ENCODE data around the gene ZC2HC1C. TPM values are rescaled to one million over a fixed set of nuclear protein-coding genes. Genes with fewer than 3 reads are reported as not detected.

ZC2HC1C gene
- total RNA-seq, 2 experiments from 2014 or later: 0.22 to 0.30 TPM

GRCh38 chr14:75032939-75033338 lies 36.5 kb upstream of the ZC2HC1C start:
- H3K27ac ChIP-seq (ENCODE audit: low read depth in 1 of 2, low read length in 2 of 2): no peak overlapping the region
- no peaks in the 10 kb centered on the region for H3K9me3 ChIP-seq (ENCODE audit: control insufficient read depth in 1 of 2, insufficient read depth in 1 of 2, low read length in 2 of 2)
- intact Hi-C loops (cut with DNase I, micrococcal nuclease): no loop called here
- peaks cover 76% of the 10 kb centered on the region for H3K36me3 Mint-ChIP-seq (ENCODE audit: low read depth)
- ChIA-PET POLR2A (no interaction called here), CTCF (no interaction called here)
- peaks cover 52% of the 10 kb centered on the region for H3K36me3 ChIP-seq (ENCODE audit: insufficient read depth, low read length)
- no peak for DNase-seq
- ATAC-seq (ENCODE audit: poor library complexity): no peak
- H3K27me3 Mint-ChIP-seq: no peaks in the 10 kb centered on the region
- H3K4me1 Mint-ChIP-seq (ENCODE audit: low read depth): no peaks in the 10 kb centered on the region
- TF ChIP-seq CTCF (IDR thresholded peaks at IDR 0.05): no peak
- no peaks in the 10 kb centered on the region for H3K27me3 ChIP-seq (ENCODE audit: control insufficient read depth in 1 of 2, insufficient read depth in 2 of 2, low read length in 2 of 2)
- no peaks in the 10 kb centered on the region for H3K4me1 ChIP-seq (ENCODE audit: insufficient read depth, low read length)
- H3K4me3 ChIP-seq (ENCODE audit: low read length): no peak overlapping the region
- H3K27ac Mint-ChIP-seq: no peak overlapping the region
- no peaks in the 10 kb centered on the region for H3K9me3 Mint-ChIP-seq
- no peak overlapping the region for H3K4me3 Mint-ChIP-seq

- POLR2A ChIA-PET: no interaction called here
- intact Hi-C loops (cut with DNase I, micrococcal nuclease): loop anchor here in 1 of 2 experiments (5.0 kb wide), 1 partner anchor 37 kb away; no protein-coding TSS in a partner anchor
- CTCF ChIA-PET: interaction anchor here (1.1 kb wide), 1 partner anchor 135 kb away, joined by 3 read pairs; no protein-coding TSS in a partner anchor
- H3K27me3 Mint-ChIP-seq: no peaks in the 10 kb centered on the region
- peaks cover 26% of the 10 kb centered on the region for H3K4me1 Mint-ChIP-seq (ENCODE audit: low read depth)
- no peak overlapping the region for H3K4me3 ChIP-seq (ENCODE audit: low read length)
- H3K4me1 ChIP-seq (ENCODE audit: insufficient read depth, low read length): peaks cover 2% of the 10 kb centered on the region
- no peaks in the 10 kb centered on the region for H3K9me3 ChIP-seq (ENCODE audit: control insufficient read depth in 1 of 2, insufficient read depth in 1 of 2, low read length in 2 of 2)
- DNase-seq: no peak
- no peak for TF ChIP-seq CTCF (IDR thresholded peaks at IDR 0.05)
- no peak overlapping the region for H3K27ac Mint-ChIP-seq
- ATAC-seq (ENCODE audit: poor library complexity): no peak
- H3K36me3 ChIP-seq (ENCODE audit: insufficient read depth, low read length): peaks cover 27% of the 10 kb centered on the region
- H3K4me3 Mint-ChIP-seq: no peak overlapping the region
- no peaks in the 10 kb centered on the region for H3K9me3 Mint-ChIP-seq
- peaks cover 71% of the 10 kb centered on the region for H3K36me3 Mint-ChIP-seq (ENCODE audit: low read depth)
- H3K27ac ChIP-seq (ENCODE audit: low read depth in 1 of 2, low read length in 2 of 2): no peak overlapping the region
- no peaks in the 10 kb centered on the region for H3K27me3 ChIP-seq (ENCODE audit: control insufficient read depth in 1 of 2, insufficient read depth in 2 of 2, low read length in 2 of 2)
These were observed 28.9 kb upstream of the ZC2HC1C start for GRCh38 chr14:75040507-75040906.

GRCh38 chr14:75040959-75041358 lies 28.5 kb upstream of the ZC2HC1C start:
- Histone ChIP-seq H3K36me3 (ENCODE audit: insufficient read depth, low read length) (peaks cover 23% of the 10 kb centered on the region), H3K4me3 (ENCODE audit: low read length) (no peak overlapping the region), H3K27ac (ENCODE audit: low read depth in 1 of 2, low read length in 2 of 2) (no peak overlapping the region), H3K4me1 (ENCODE audit: insufficient read depth, low read length) (peaks cover 2% of the 10 kb centered on the region), H3K27me3 (ENCODE audit: control insufficient read depth in 1 of 2, insufficient read depth in 2 of 2, low read length in 2 of 2) (no peaks in the 10 kb centered on the region), H3K9me3 (ENCODE audit: control insufficient read depth in 1 of 2, insufficient read depth in 1 of 2, low read length in 2 of 2) (no peaks in the 10 kb centered on the region)
- DNase-seq (no peak), ATAC-seq (ENCODE audit: poor library complexity) (no peak)
- no peak for TF ChIP-seq CTCF (IDR thresholded peaks at IDR 0.05)
- Mint-ChIP-seq H3K27me3 (no peaks in the 10 kb centered on the region), H3K27ac (no peak overlapping the region), H3K4me1 (ENCODE audit: low read depth) (peaks cover 31% of the 10 kb centered on the region), H3K9me3 (no peaks in the 10 kb centered on the region), H3K36me3 (ENCODE audit: low read depth) (peaks cover 66% of the 10 kb centered on the region), H3K4me3 (no peak overlapping the region)
- intact Hi-C loops (cut with DNase I, micrococcal nuclease): loop anchor here in 1 of 2 experiments (5.0 kb wide), 1 partner anchor 36 kb away; no protein-coding TSS in a partner anchor
- POLR2A ChIA-PET: interaction anchor here (0.9 kb wide), 1 partner anchor 9 kb away, joined by 3 read pairs; no protein-coding TSS in a partner anchor
- CTCF ChIA-PET: interaction anchor here (1.1 kb wide), 1 partner anchor 135 kb away, joined by 3 read pairs; no protein-coding TSS in a partner anchor
